Measurements from ENCODE around the gene COL3A1. TPM values are rescaled to one million over a fixed set of nuclear protein-coding genes. Genes with fewer than 3 reads are reported as not detected.
A peak's percentile ranks its signal among the peaks of the same experiment; 100 is the strongest.

The COL3A1 gene
- total and polyA plus RNA-seq, 2 experiments from 2014 or later: 6,699 to 8,329 TPM

GRCh38 chr2:189014449-189015138 is 40.4 kb downstream of the COL3A1 start:
- no peak overlapping the region for H2AFZ ChIP-seq
- no peaks in the 10 kb centered on the region for H3K79me2 ChIP-seq
- peak overlapping the region; percentile 38 for H3K27ac ChIP-seq
- DNase-seq (ENCODE audit: low spot score): peak; percentile 28
- no peaks in the 10 kb centered on the region for H3K9me2 ChIP-seq (replicated peaks; ENCODE audit: insufficient read depth)
- WGBS (ENCODE audit: low lambda C conversion rate, missing lambda C conversion rate): 48% methylated on average over 2 of the region's 2 CpGs
- no peak for TF ChIP-seq CTCF (IDR thresholded peaks at IDR 0.05; ENCODE audit: poor library complexity)
- TF ChIP-seq EZH2 (IDR thresholded peaks at IDR 0.05; ENCODE audit: borderline replicate concordance): no peak
- no peak for TF ChIP-seq EZH2phosphoT487 (IDR thresholded peaks at IDR 0.05; ENCODE audit: low read depth, severe bottlenecking, unreplicated experiment)
- no peaks in the 10 kb centered on the region for H3K36me3 ChIP-seq (replicated peaks; ENCODE audit: insufficient read depth, low read depth)
- H3K27me3 ChIP-seq: no peaks in the 10 kb centered on the region
- H4K20me1 ChIP-seq (ENCODE audit: insufficient read depth, poor library complexity, severe bottlenecking): no peaks in the 10 kb centered on the region
- H3K4me2 ChIP-seq: no peak overlapping the region
- H3K4me3 ChIP-seq: no peak overlapping the region
- H3K9me3 ChIP-seq (ENCODE audit: low read depth): no peaks in the 10 kb centered on the region
- no peaks in the 10 kb centered on the region for H3K4me1 ChIP-seq (ENCODE audit: insufficient read depth)

- 32% methylated on average over 1 of the region's 1 CpG for WGBS (ENCODE audit: low lambda C conversion rate, missing lambda C conversion rate)
- no peak overlapping the region for H3K4me3 ChIP-seq
- H3K4me1 ChIP-seq (ENCODE audit: insufficient read depth): no peaks in the 10 kb centered on the region
- H3K9me3 ChIP-seq (ENCODE audit: low read depth): no peaks in the 10 kb centered on the region
- no peak for DNase-seq (ENCODE audit: low spot score)
- no peak overlapping the region for H3K4me2 ChIP-seq
- H4K20me1 ChIP-seq (ENCODE audit: insufficient read depth, poor library complexity, severe bottlenecking): no peaks in the 10 kb centered on the region
- H3K79me2 ChIP-seq: no peaks in the 10 kb centered on the region
- H3K27ac ChIP-seq: peak overlapping the region; percentile 38
- no peaks in the 10 kb centered on the region for H3K9me2 ChIP-seq (replicated peaks; ENCODE audit: insufficient read depth)
- TF ChIP-seq EZH2phosphoT487 (IDR thresholded peaks at IDR 0.05; ENCODE audit: low read depth, severe bottlenecking, unreplicated experiment): no peak
- no peak for TF ChIP-seq EZH2 (IDR thresholded peaks at IDR 0.05; ENCODE audit: borderline replicate concordance)
- TF ChIP-seq CTCF (IDR thresholded peaks at IDR 0.05; ENCODE audit: poor library complexity): no peak
- no peaks in the 10 kb centered on the region for H3K27me3 ChIP-seq
- no peaks in the 10 kb centered on the region for H3K36me3 ChIP-seq (replicated peaks; ENCODE audit: insufficient read depth, low read depth)
- H2AFZ ChIP-seq: no peak overlapping the region
These were observed 41.2 kb downstream of the COL3A1 start for GRCh38 chr2:189015359-189015758.

GRCh38 chr2:189016311-189016861 is 42.2 kb downstream of the COL3A1 start:
- Histone ChIP-seq H3K79me2 (no peaks in the 10 kb centered on the region), H3K27me3 (no peaks in the 10 kb centered on the region), H3K4me1 (ENCODE audit: insufficient read depth) (no peaks in the 10 kb centered on the region)

More at GRCh38 chr2:189016311-189016861, 42.2 kb downstream of the COL3A1 start:
- Histone ChIP-seq H3K36me3 (replicated peaks; ENCODE audit: insufficient read depth, low read depth) (no peaks in the 10 kb centered on the region), H2AFZ (no peak overlapping the region), H3K27ac (peak overlapping the region; percentile 38), H4K20me1 (ENCODE audit: insufficient read depth, poor library complexity, severe bottlenecking) (no peaks in the 10 kb centered on the region), H3K4me2 (no peak overlapping the region), H3K4me3 (no peak overlapping the region), H3K9me2 (replicated peaks; ENCODE audit: insufficient read depth) (no peaks in the 10 kb centered on the region), H3K9me3 (ENCODE audit: low read depth) (no peaks in the 10 kb centered on the region)
- TF ChIP-seq EZH2phosphoT487 (IDR thresholded peaks at IDR 0.05; ENCODE audit: low read depth, severe bottlenecking, unreplicated experiment): no peak
- TF ChIP-seq CTCF (IDR thresholded peaks at IDR 0.05; ENCODE audit: poor library complexity): no peak
- TF ChIP-seq EZH2 (IDR thresholded peaks at IDR 0.05; ENCODE audit: borderline replicate concordance): no peak
- no peak for DNase-seq (ENCODE audit: low spot score)

Data from hepatocyte (in vitro differentiated cells).